Heart right ventricle (tissue), 16 donors: ENCODE results near the gene GSN. TPM values are rescaled to one million over a fixed set of nuclear protein-coding genes. Genes with fewer than 3 reads are reported as not detected.

Experiments used
- ATAC-seq, 8 donors: fragments of 200-7000 bp; cut with Tn5 transposase; one replicate each; pipeline ENCODE4 v1.9.1; 2020; ENCODE audit warnings: mild to moderate bottlenecking in 8 of 8, moderate library complexity in 8 of 8, moderate number of reproducible peaks in 1 of 8
- DNase-seq, 2 donors: peaks; one replicate each; pipeline ENCODE4 v3.0.0-alpha.2; 2020
- H3K27ac ChIP-seq, 10 donors: fragments of 200-600 bp; sonication (generic) in 2 of 10; one replicate each; pipeline versions ENCODE4 v1.5.0 to v1.8.0; 2020 to 2022; ENCODE audit warnings: mild to moderate bottlenecking in 3 of 10
- H3K27me3 ChIP-seq, 7 donors: fragments of 200-600 bp; one replicate each; pipeline ENCODE4 v1.8.0; 2021 to 2022; ENCODE audit warnings: mild to moderate bottlenecking in 2 of 7
- H3K36me3 ChIP-seq, 9 donors: fragments of 200-600 bp; sonication (generic) in 1 of 9; one replicate each; pipeline versions ENCODE4 v1.5.0 to v1.8.0; 2020 to 2022; ENCODE audit warnings: mild to moderate bottlenecking in 2 of 9
- H3K4me1 ChIP-seq, 9 donors: fragments of 200-600 bp; sonication (generic) in 1 of 9; one replicate each; pipeline versions ENCODE4 v1.5.0 to v1.8.0; 2020 to 2022; ENCODE audit warnings: mild to moderate bottlenecking in 4 of 9
- H3K4me3 ChIP-seq, 10 donors: fragments of 200-600 bp; sonication (generic) in 2 of 10; one replicate each; pipeline versions ENCODE4 v1.5.0 to v1.8.0; 2020 to 2022; ENCODE audit warnings: mild to moderate bottlenecking in 7 of 10, moderate library complexity in 2 of 10
- H3K9me3 ChIP-seq, 11 donors: fragments of 200-600 bp in 10 of 11; sonication (generic) in 2 of 11; one replicate each; pipeline versions ENCODE4 v1.5.0 to v1.8.0; 2013 to 2022; ENCODE audit warnings: mild to moderate bottlenecking in 2 of 11, control low read depth in 1 of 11, moderate library complexity in 1 of 11
- CTCF ChIP-seq, 9 donors: fragments of 200-600 bp; sonication (generic) in 2 of 9; IDR thresholded peaks; one replicate each; pipeline versions ENCODE4 v1.5.0 to v1.8.0; 2021 to 2022; ENCODE audit warnings: antibody characterized with exemption in 9 of 9, mild to moderate bottlenecking in 5 of 9, moderate library complexity in 1 of 9
- WGBS, 2 donors: extraction: QIAGEN DNeasy Blood & Tissue Kit; methylation state at CpG; one replicate each; pipeline ENCODE4 v1.1.7; 2013; ENCODE audit warnings: inconsistent platforms in 1 of 2; 5-methylcytosine and 5-hydroxymethylcytosine counted together
- intact Hi-C, 10 donors: fragments of 100-400 bp; cut with DNase I; formaldehyde crosslinking; loops; one replicate each; pipeline versions ENCODE4 v1.11.1 to v1.14.2; 2022
- polyA plus RNA-seq, 2 donors: library from polyadenylated mRNA; stranded (reverse); fragments of 200-250 nt; gene quantifications; one replicate each; pipeline ENCODE4 v1.2.3, GENCODE V29; 2013
- total RNA-seq, 10 donors: library from RNA; stranded (reverse); fragmentation: NEBNext Ultra II Directional in 3 of 10; extraction: Animal tissue kit (Norgen Biotek cat#: 25700) in 3 of 10; gene quantifications; one replicate each; pipeline versions ENCODE4 v1.2.1 to v1.2.4, GENCODE V29; 2021 to 2023
- donor health status: Arrhythmogenic right ventricular cardiomyopathy.
- donor health status: ischemic (EF 13 %, LVEDD 7.1; RV severe dilation, severe dysfunction).
- donor health status: healthy with polysubstance abuse.
- donor health status: DM: no; HTN: yes; CAD: no.
- donor health status: DM: no; HTN: no; CAD: no.
- donor health status: ischemic (EF 25% LVEDD 6.9; RV normal size, moderate dysfunction).
- donor health status: ischemic (EF 25% LVEDD 5.7; RV mildly dilated, moderate dysfunction).
- donor health status: healthy.
- donor health status: DM: yes; HTN: yes; CAD: no.
- donor health status: Ischemic cardiomyopathy.
- donor health status: ischemic (EF 35%, LVEDD 5.7; RV mildly dilated, moderate dysfunction).
- donor health status: nonischemic (EF 11% LVEDD 7.7; RV severe dilation, severe dysfunction).
- donor health status: DM: yes; HTN: yes; CAD: no.
- donor health status: PGD.
- donor health status: ischemic (EF 29% LVEDD 5.4; RV normal size, mild dysfunction).
- donor health status: nonischemic (EF 23%, LVEDD 6.1; RV moderate dilation, normal function).

GSN gene
- total and polyA plus RNA-seq, 12 donors, result 360 to 861 (median 668) TPM

- TF ChIP-seq CTCF (IDR thresholded peaks at IDR 0.05), result no peak
- intact Hi-C loops, result no loop called here
- DNase-seq (no peak), ATAC-seq (peak in 6 of 8 donors; percentile 25 to 71 (median 46))
- H3K9me3 ChIP-seq, result no peaks in the 10 kb centered on the region
- H3K36me3 ChIP-seq, result peaks cover 0 to 33% (median 0%) of the 10 kb centered on the region in 9 donors
- H3K27ac ChIP-seq, result peak overlapping the region; percentile 66 to 99 (median 96)
- H3K4me1 ChIP-seq, result peaks cover 14 to 100% (median 99%) of the 10 kb centered on the region in 9 donors
- H3K4me3 ChIP-seq, result peak overlapping the region in 6 of 10 donors; percentile 1 to 86 (median 78)
- 6 to 9% methylated on average over 2 of the region's 2 CpGs for WGBS, 2 donors
- no peaks in the 10 kb centered on the region for H3K27me3 ChIP-seq
Measured at GRCh38 chr9:121362813-121363621, 95.1 kb downstream of the GSN start.

- peak overlapping the region in 7 of 10 donors; percentile 1 to 86 (median 74) for H3K4me3 ChIP-seq
- ATAC-seq (peak in 2 of 8 donors; percentile 24 to 56), DNase-seq (no peak)
- WGBS, 2 donors, result 13 to 26% methylated on average over 1 of the region's 1 CpG
- no peaks in the 10 kb centered on the region for H3K9me3 ChIP-seq
- no peak for TF ChIP-seq CTCF (IDR thresholded peaks at IDR 0.05)
- H3K27ac ChIP-seq, result peak overlapping the region; percentile 66 to 99 (median 96)
- peaks cover 0 to 33% (median 0%) of the 10 kb centered on the region in 9 donors for H3K36me3 ChIP-seq
- no peaks in the 10 kb centered on the region for H3K27me3 ChIP-seq
- H3K4me1 ChIP-seq, result peaks cover 14 to 100% (median 99%) of the 10 kb centered on the region in 9 donors
- intact Hi-C loops, result no loop called here
Measured at GRCh38 chr9:121363622-121363961, 95.6 kb downstream of the GSN start.

- no peak for ATAC-seq
- Histone ChIP-seq H3K27ac (peak overlapping the region; percentile 66 to 99 (median 96)), H3K27me3 (no peaks in the 10 kb centered on the region), H3K4me1 (peaks cover 10 to 99% (median 95%) of the 10 kb centered on the region in 9 donors), H3K9me3 (no peaks in the 10 kb centered on the region), H3K36me3 (peaks cover 0 to 33% (median 0%) of the 10 kb centered on the region in 9 donors), H3K4me3 (peak overlapping the region in 9 of 10 donors; percentile 1 to 86 (median 16))
- WGBS, 2 donors, result 38 to 47% methylated on average over 5 of the region's 5 CpGs
- intact Hi-C loops, result no loop called here
- TF ChIP-seq CTCF (IDR thresholded peaks at IDR 0.05), result no peak
- no peak for DNase-seq
Measured at GRCh38 chr9:121364077-121364476, 96.1 kb downstream of the GSN start.

GRCh38 chr9:121364886-121365285 lies 96.9 kb downstream of the GSN start:
- Histone ChIP-seq H3K27ac (peak overlapping the region; percentile 66 to 99 (median 96)), H3K27me3 (no peaks in the 10 kb centered on the region), H3K4me1 (peaks cover 10 to 91% (median 88%) of the 10 kb centered on the region in 9 donors), H3K36me3 (peaks cover 0 to 33% (median 0%) of the 10 kb centered on the region in 9 donors), H3K4me3 (peak overlapping the region in 7 of 10 donors; percentile 1 to 86 (median 74)), H3K9me3 (no peaks in the 10 kb centered on the region)
- TF ChIP-seq CTCF (IDR thresholded peaks at IDR 0.05), result no peak
- DNase-seq (no peak), ATAC-seq (no peak)
- intact Hi-C loops, result loop anchor here in 1 of 10 donors (5.0 kb wide), 1 partner anchor 83 kb away; no protein-coding TSS in a partner anchor
